Right lobe of liver (tissue), 4 donors: ENCODE results near the gene NMUR1.

Experiments used
- POLR2A ChIP-seq: fragments of 450-650 bp; IDR thresholded peaks from one replicate; pipeline ENCODE4 v1.6.1; 2017; ENCODE audit warnings: antibody characterized with exemption, mild to moderate bottlenecking
- TF ChIP-seq, protein P1 (sequence below), 4 donors: fragments of 200-600 bp in 3 of 4; fragments of 450-650 bp in 1 of 4; IDR thresholded peaks; one replicate each; pipeline versions ENCODE4 v1.5.1 to v1.8.0; 2016 to 2022; ENCODE audit warnings: antibody characterized with exemption in 4 of 4, mild to moderate bottlenecking in 2 of 4
- donor health status: DM: no; HTN: no; CAD: no.
- donor health status: DM: no; HTN: no; CAD: no.
- donor health status: DM: no; HTN: yes; CAD: no.

DNA sequence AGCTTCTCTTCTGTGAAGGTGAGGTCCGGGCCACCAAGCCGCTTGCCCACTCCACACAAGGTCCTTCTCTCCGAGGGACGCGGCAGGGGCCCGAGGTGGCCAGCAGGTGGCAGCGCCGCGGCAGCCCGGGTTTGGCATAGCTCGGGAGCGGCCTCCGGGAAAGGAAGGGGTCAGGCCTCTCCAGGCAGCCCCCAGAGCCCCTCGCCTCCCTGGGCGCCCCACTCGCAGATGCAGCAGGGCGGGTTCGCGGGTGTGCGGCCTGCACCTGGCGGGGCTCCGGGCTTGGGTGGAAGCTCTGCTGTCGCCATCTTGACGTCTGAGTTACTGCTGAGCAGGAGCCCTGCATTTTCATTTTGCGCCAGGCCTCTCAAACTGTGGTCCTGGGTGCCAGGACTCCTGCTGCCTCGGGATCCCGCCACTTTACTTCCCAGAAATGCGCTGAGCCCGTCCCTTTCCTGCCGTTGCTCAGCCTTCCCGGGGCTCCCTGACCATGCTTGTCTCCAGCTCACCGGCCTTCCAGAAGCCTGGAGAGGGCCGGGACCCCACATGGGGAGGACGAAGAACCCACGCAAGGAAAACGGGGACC, 47.3 kb downstream of the NMUR1 start:
- TF ChIP-seq, protein P1, sequence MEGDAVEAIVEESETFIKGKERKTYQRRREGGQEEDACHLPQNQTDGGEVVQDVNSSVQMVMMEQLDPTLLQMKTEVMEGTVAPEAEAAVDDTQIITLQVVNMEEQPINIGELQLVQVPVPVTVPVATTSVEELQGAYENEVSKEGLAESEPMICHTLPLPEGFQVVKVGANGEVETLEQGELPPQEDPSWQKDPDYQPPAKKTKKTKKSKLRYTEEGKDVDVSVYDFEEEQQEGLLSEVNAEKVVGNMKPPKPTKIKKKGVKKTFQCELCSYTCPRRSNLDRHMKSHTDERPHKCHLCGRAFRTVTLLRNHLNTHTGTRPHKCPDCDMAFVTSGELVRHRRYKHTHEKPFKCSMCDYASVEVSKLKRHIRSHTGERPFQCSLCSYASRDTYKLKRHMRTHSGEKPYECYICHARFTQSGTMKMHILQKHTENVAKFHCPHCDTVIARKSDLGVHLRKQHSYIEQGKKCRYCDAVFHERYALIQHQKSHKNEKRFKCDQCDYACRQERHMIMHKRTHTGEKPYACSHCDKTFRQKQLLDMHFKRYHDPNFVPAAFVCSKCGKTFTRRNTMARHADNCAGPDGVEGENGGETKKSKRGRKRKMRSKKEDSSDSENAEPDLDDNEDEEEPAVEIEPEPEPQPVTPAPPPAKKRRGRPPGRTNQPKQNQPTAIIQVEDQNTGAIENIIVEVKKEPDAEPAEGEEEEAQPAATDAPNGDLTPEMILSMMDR (IDR thresholded peaks at IDR 0.05), result peak; percentile 67 to 94 (median 94)
- TF ChIP-seq POLR2A, result no peak
